ENCODE measurements around the gene SLC38A11. TPM values are rescaled to one million over a fixed set of nuclear protein-coding genes. Genes with fewer than 3 reads are reported as not detected.

Gene SLC38A11
- total and polyA plus RNA-seq, 2 of the 13 experiments (the other 11 are each of a cell fraction or from before 2014, with no cell fraction given) = 14.0 to 14.3 TPM

GRCh38 chr2:164898475-164898874 lies 56.9 kb downstream of the SLC38A11 start (continued):
- TF ChIP-seq, protein P1, sequence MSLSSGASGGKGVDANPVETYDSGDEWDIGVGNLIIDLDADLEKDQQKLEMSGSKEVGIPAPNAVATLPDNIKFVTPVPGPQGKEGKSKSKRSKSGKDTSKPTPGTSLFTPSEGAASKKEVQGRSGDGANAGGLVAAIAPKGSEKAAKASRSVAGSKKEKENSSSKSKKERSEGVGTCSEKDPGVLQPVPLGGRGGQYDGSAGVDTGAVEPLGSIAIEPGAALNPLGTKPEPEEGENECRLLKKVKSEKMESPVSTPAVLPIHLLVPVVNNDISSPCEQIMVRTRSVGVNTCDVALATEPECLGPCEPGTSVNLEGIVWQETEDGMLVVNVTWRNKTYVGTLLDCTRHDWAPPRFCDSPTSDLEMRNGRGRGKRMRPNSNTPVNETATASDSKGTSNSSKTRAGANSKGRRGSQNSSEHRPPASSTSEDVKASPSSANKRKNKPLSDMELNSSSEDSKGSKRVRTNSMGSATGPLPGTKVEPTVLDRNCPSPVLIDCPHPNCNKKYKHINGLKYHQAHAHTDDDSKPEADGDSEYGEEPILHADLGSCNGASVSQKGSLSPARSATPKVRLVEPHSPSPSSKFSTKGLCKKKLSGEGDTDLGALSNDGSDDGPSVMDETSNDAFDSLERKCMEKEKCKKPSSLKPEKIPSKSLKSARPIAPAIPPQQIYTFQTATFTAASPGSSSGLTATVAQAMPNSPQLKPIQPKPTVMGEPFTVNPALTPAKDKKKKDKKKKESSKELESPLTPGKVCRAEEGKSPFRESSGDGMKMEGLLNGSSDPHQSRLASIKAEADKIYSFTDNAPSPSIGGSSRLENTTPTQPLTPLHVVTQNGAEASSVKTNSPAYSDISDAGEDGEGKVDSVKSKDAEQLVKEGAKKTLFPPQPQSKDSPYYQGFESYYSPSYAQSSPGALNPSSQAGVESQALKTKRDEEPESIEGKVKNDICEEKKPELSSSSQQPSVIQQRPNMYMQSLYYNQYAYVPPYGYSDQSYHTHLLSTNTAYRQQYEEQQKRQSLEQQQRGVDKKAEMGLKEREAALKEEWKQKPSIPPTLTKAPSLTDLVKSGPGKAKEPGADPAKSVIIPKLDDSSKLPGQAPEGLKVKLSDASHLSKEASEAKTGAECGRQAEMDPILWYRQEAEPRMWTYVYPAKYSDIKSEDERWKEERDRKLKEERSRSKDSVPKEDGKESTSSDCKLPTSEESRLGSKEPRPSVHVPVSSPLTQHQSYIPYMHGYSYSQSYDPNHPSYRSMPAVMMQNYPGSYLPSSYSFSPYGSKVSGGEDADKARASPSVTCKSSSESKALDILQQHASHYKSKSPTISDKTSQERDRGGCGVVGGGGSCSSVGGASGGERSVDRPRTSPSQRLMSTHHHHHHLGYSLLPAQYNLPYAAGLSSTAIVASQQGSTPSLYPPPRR (CRISPR knock-in tag; IDR thresholded peaks at IDR 0.05; ENCODE audit: borderline replicate concordance) = no peak
- TF ChIP-seq CREB1 (IDR thresholded peaks at IDR 0.05) (peak; percentile 46; the same call in 1 of the 2 replicates), CREB1 (CRISPR knock-in tag; IDR thresholded peaks at IDR 0.05) (peak; percentile 75), RARA (CRISPR knock-in tag; IDR thresholded peaks at IDR 0.05) (peak; percentile 69), SOX6 (IDR thresholded peaks at IDR 0.05) (no peak), SOX6 (CRISPR knock-in tag; IDR thresholded peaks at IDR 0.05) (peak; percentile 81), E2F5 (CRISPR knock-in tag; conservative IDR thresholded peaks at IDR 0.05) (no peak), MLLT10 (CRISPR knock-in tag; IDR thresholded peaks at IDR 0.05) (no peak), ZNF510 (CRISPR knock-in tag; IDR thresholded peaks at IDR 0.05; ENCODE audit: low read depth) (no peak), AKNA (CRISPR knock-in tag; IDR thresholded peaks at IDR 0.05; ENCODE audit: borderline replicate concordance) (no peak), SETDB1 (CRISPR knock-in tag; IDR thresholded peaks at IDR 0.05; ENCODE audit: borderline replicate concordance) (no peak)
- TF ChIP-seq, protein P2, sequence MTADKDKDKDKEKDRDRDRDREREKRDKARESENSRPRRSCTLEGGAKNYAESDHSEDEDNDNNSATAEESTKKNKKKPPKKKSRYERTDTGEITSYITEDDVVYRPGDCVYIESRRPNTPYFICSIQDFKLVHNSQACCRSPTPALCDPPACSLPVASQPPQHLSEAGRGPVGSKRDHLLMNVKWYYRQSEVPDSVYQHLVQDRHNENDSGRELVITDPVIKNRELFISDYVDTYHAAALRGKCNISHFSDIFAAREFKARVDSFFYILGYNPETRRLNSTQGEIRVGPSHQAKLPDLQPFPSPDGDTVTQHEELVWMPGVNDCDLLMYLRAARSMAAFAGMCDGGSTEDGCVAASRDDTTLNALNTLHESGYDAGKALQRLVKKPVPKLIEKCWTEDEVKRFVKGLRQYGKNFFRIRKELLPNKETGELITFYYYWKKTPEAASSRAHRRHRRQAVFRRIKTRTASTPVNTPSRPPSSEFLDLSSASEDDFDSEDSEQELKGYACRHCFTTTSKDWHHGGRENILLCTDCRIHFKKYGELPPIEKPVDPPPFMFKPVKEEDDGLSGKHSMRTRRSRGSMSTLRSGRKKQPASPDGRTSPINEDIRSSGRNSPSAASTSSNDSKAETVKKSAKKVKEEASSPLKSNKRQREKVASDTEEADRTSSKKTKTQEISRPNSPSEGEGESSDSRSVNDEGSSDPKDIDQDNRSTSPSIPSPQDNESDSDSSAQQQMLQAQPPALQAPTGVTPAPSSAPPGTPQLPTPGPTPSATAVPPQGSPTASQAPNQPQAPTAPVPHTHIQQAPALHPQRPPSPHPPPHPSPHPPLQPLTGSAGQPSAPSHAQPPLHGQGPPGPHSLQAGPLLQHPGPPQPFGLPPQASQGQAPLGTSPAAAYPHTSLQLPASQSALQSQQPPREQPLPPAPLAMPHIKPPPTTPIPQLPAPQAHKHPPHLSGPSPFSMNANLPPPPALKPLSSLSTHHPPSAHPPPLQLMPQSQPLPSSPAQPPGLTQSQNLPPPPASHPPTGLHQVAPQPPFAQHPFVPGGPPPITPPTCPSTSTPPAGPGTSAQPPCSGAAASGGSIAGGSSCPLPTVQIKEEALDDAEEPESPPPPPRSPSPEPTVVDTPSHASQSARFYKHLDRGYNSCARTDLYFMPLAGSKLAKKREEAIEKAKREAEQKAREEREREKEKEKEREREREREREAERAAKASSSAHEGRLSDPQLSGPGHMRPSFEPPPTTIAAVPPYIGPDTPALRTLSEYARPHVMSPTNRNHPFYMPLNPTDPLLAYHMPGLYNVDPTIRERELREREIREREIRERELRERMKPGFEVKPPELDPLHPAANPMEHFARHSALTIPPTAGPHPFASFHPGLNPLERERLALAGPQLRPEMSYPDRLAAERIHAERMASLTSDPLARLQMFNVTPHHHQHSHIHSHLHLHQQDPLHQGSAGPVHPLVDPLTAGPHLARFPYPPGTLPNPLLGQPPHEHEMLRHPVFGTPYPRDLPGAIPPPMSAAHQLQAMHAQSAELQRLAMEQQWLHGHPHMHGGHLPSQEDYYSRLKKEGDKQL (CRISPR knock-in tag; IDR thresholded peaks at IDR 0.05; ENCODE audit: low read depth) = peak; percentile 71; the same call in 1 of the 2 replicates

Data from HepG2 (cell line).